Astrocyte of the cerebellum (primary cell): Measurements from ENCODE around the gene TMEM184C.
A peak's percentile ranks its signal among the peaks of the same experiment; 100 is the strongest.

ENCODE experiments used
- DNase-seq: peaks from one replicate; pipeline ENCODE4 v3.0.0-alpha.2; 2011; ENCODE audit warnings: low read depth
- H3K4me3 ChIP-seq: 2 replicates; pipeline ENCODE4 v1.5.1; 2011; ENCODE audit warnings: mild to moderate bottlenecking, low read depth, low read length, moderate library complexity
- in situ Hi-C: cut with HindIII; loops from 2 replicates; pipeline ENCODE4 v1.10.0; 2017; ENCODE audit warnings: low sequenced_read_pairs
- TF ChIP-seq, protein P1 (sequence below): IDR thresholded peaks from 2 replicates; pipeline ENCODE4 v1.5.1; 2012; ENCODE audit warnings: low read length, low read depth, moderate library complexity, mild to moderate bottlenecking; ENCODE audit errors: missing control alignments

The TMEM184C gene

DNA sequence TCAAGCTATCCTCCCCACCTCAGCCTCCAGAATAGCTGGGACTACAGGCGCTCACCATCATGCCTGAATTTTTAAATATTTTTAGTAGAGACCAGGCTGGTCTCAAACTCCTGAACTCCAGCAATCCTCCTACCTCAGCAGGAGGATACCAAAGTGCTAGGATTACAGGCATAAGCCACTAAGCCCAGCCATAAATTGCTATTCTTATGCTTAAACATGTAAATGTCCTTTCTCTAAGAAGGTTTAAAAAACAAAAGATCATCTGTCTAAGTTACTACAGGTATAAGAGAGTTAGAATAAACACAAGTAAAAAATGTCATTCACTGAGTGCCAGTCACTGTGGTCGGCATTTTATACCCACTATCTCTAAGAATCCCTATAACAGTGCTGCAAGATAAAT lies 38.4 kb downstream of the TMEM184C start:
- in situ Hi-C loops, result no loop called here
- TF ChIP-seq, protein P1, sequence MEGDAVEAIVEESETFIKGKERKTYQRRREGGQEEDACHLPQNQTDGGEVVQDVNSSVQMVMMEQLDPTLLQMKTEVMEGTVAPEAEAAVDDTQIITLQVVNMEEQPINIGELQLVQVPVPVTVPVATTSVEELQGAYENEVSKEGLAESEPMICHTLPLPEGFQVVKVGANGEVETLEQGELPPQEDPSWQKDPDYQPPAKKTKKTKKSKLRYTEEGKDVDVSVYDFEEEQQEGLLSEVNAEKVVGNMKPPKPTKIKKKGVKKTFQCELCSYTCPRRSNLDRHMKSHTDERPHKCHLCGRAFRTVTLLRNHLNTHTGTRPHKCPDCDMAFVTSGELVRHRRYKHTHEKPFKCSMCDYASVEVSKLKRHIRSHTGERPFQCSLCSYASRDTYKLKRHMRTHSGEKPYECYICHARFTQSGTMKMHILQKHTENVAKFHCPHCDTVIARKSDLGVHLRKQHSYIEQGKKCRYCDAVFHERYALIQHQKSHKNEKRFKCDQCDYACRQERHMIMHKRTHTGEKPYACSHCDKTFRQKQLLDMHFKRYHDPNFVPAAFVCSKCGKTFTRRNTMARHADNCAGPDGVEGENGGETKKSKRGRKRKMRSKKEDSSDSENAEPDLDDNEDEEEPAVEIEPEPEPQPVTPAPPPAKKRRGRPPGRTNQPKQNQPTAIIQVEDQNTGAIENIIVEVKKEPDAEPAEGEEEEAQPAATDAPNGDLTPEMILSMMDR, result no peak
- no peak overlapping the region for H3K4me3 ChIP-seq
- DNase-seq, result no peak

DNA sequence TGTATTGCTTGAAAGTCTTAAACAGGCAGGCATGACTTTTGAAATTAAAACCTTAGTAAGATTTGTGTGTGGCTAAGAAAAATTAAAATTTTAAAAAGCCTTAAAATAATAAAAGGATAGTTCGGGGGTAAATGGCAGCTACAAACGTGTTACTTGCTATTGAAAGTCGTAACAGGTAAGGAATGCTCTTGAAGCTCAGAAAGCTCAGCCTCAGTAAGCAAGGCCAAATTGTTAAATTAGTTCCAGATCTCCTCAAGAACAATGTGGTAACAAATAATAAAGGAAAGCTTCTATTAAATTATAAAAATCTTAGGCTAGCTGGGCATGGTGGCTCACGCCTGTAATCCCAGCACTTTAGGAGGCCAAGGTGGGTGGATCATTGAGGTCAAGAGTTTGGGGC lies 41.3 kb downstream of the TMEM184C start:
- in situ Hi-C loops, result no loop called here
- TF ChIP-seq, protein P1, result no peak
- no peak for DNase-seq
- H3K4me3 ChIP-seq, result no peak overlapping the region

DNA sequence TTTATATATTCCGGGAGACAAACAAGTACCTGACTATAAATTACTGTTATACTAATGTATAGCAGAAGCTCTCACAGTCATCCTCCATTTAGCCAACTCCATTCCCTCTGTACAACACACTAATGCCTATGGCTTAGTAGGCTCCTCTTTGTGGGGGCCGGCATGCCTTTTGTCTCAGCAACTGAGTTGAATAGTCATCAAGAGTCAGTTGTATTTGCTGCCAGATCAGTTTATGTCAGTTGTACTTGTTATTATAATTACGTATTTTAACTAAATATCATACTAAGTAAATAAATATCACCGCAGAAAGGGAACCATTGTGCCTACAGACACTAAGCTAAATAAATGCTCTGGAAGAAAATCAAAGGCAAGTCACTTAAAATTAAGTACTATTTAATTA lies 56.9 kb downstream of the TMEM184C start:
- TF ChIP-seq, protein P1, result no peak
- in situ Hi-C loops, result no loop called here
- no peak overlapping the region for H3K4me3 ChIP-seq
- DNase-seq, result no peak

DNA sequence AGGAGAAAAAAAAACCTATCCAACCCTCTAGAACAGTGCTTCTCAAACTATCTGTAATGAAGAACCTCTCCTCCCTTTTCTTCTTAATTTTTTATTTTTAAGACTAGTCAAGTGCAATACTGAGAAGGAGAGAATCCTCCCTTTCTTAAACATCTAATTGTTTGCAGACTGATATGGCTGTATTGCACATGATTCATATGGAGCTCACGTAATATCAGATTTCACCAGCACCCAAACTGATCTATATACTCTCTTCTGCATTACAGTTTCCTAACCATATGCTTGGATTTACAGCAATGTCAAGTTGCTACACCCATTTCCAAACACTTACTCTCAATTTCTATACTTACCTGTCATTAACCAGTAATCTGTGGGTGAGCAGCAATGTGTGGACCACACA lies 57.3 kb downstream of the TMEM184C start:
- DNase-seq, result no peak
- in situ Hi-C loops, result no loop called here
- H3K4me3 ChIP-seq, result no peak overlapping the region
- TF ChIP-seq, protein P1, result no peak

DNA sequence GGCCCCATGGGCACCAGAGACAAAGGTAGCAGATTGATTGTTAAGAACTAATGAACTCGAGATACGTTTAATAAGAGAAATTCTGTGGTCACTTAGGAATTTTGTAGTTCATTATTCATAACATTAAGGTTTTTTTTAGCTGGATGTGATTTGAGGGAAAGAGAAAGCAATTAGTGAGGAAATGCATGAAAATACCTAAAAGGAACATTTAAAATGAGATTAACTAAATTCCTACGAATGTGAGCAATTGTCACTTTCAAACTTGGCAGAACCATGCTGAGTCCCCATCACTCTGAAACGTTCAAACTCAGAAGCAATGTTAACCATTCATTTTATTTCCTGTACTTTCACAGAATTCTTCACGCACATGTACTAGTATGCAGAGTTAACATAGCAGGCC lies 60.9 kb downstream of the TMEM184C start:
- DNase-seq, result peak; percentile 6
- in situ Hi-C loops, result no loop called here
- TF ChIP-seq, protein P1, result no peak
- no peak overlapping the region for H3K4me3 ChIP-seq

DNA sequence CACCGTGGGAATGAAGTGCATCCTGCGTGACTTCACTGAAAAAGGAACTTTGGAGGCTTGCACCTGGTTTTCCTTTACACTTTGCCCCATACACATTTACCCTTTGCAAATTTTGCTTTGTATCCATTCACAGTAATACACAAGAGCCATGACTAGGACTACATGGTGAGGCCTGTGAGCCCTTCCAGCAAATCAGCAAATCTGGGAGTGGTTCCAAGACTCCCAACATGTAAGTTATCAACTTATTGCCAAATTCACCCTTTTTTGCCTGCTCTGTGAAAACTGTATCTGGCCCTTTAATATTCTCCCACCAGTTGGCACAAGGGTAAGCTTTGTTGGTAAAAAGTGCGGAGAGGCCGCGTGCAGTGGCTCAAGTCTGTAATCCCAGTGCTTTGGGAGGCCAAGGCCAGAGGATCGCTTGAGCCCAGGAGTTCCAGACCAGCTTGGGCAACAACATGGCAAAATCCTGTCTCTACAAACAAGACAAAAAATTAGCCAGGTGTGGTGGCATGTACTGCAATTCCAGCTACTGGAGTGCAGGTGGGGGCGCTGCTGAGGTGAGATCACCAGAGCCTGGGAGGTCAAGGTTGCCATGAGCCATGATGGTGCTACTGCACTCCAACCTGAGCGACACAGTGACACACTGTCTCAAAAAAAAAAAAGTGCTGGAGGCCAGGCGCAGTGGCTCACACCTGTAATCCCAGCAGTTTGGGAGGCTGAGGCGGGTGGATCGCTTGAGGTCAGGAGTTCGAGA lies 61.8 kb downstream of the TMEM184C start:
- H3K4me3 ChIP-seq, result no peak overlapping the region
- no peak for DNase-seq
- TF ChIP-seq, protein P1, result no peak
- in situ Hi-C loops, result no loop called here

DNA sequence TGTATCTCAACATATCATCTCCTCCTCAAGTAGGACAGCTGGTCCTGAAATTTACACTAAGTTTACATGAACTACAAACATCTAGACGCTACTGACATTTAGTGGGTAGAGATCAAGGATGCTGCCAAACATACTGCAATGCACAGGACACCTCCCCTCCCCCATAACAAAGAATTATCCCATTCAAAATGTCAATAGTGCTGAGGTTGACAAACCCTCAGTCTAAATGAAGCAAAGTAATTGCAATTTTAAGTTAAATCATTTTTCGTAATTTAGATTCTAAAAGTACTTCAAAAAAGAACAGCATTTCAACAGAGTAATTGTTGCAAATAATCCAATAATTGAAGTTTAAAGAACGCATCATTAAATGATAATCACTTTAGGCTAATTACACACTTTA lies 65.6 kb downstream of the TMEM184C start:
- in situ Hi-C loops, result no loop called here
- TF ChIP-seq, protein P1, result no peak
- H3K4me3 ChIP-seq, result peak overlapping the region; percentile 95
- no peak for DNase-seq
